Panc1 (cell line): ENCODE results near the gene LRRK1. TPM values are rescaled to one million over a fixed set of nuclear protein-coding genes. Genes with fewer than 3 reads are reported as not detected.

ENCODE experiments used
- ATAC-seq: fragments of 200-7000 bp; cut with Tn5 transposase; 2 replicates; pipeline ENCODE4 v1.9.1; 2020; ENCODE audit warnings: mild to moderate bottlenecking, moderate library complexity
- BruUV-seq: library from RNA; stranded (reverse); fragments of 400-500 nt; replicated peaks from 2 replicates; lab custom pipeline; 2021; lab: Mats Ljungman, UMichigan
- CTCF ChIA-PET: fragments of 300-600 bp; sonication (Branson Sonifier 250); formaldehyde crosslinking; loops from one replicate; lab custom pipeline; 2022; ENCODE audit warnings: antibody characterized with exemption; lab: Charles Lee
- POLR2A ChIA-PET: fragments of 300-600 bp; sonication (Branson Sonifier 250); formaldehyde crosslinking; loops from one replicate; lab custom pipeline; 2022; ENCODE audit warnings: antibody characterized with exemption; lab: Charles Lee
- DNase-seq: peaks from one replicate; pipeline ENCODE4 v3.0.0-alpha.2; 2010; ENCODE audit warnings: low read depth, low spot score
- H3K27ac ChIP-seq: 2 replicates; pipeline ENCODE4 v1.5.1; 2011; ENCODE audit warnings: mild to moderate bottlenecking, low read length, inconsistent platforms
- H3K27me3 ChIP-seq: fragments of 200-500 bp; sonication (Bioruptor generic); 2 replicates; pipeline ENCODE4 v1.6.0; 2014; ENCODE audit warnings: low read length, inconsistent platforms; ENCODE audit not compliant: control insufficient read depth, insufficient read depth
- H3K36me3 ChIP-seq: fragments of 200-500 bp; sonication (Bioruptor generic); 2 replicates; pipeline ENCODE4 v1.5.1; 2014; ENCODE audit warnings: inconsistent platforms, mild to moderate bottlenecking, low read length, moderate library complexity; ENCODE audit not compliant: control insufficient read depth, insufficient read depth
- H3K4me1 ChIP-seq: 2 replicates; pipeline ENCODE4 v1.5.1; 2011; ENCODE audit warnings: inconsistent platforms, mild to moderate bottlenecking, low read length, moderate library complexity; ENCODE audit not compliant: control insufficient read depth, insufficient read depth
- H3K4me3 ChIP-seq, 2 experiments: 2 replicates each; pipeline ENCODE4 v1.5.1; 2011 to 2012; ENCODE audit warnings: low read depth in 2 of 2, low read length in 2 of 2, mild to moderate bottlenecking in 2 of 2, inconsistent platforms in 1 of 2, moderate library complexity in 1 of 2
- H3K9me3 ChIP-seq: fragments of 200-500 bp; sonication (Bioruptor generic); 2 replicates; pipeline ENCODE4 v1.5.1; 2014; ENCODE audit warnings: low read depth, mild to moderate bottlenecking, inconsistent platforms, low read length, moderate library complexity; ENCODE audit not compliant: control insufficient read depth, insufficient read depth
- POLR2AphosphoS5 ChIP-seq: IDR thresholded peaks from 2 replicates; pipeline ENCODE4 v1.6.1; 2012; ENCODE audit warnings: mild to moderate bottlenecking, low read depth, low read length, moderate library complexity
- SIN3A ChIP-seq: IDR thresholded peaks from 2 replicates; pipeline ENCODE4 v1.6.1; 2012; ENCODE audit warnings: low read depth, mild to moderate bottlenecking, low read length, moderate library complexity, borderline replicate concordance; ENCODE audit not compliant: insufficient read depth
- TCF7L2 ChIP-seq: IDR thresholded peaks from 2 replicates; pipeline ENCODE4 v1.6.1; 2011; ENCODE audit warnings: mild to moderate bottlenecking, low read depth, low read length, inconsistent platforms
- in situ Hi-C: cut with HindIII; loops from 2 replicates; pipeline ENCODE4 v1.10.0; 2016; ENCODE audit warnings: low sequenced_read_pairs, low pct_unique_long_range_greater_than_20kb
- intact Hi-C: fragments of 100-400 bp; cut with micrococcal nuclease; formaldehyde crosslinking; loops from one replicate; pipeline ENCODE4 v1.10.0; 2022; ENCODE audit not compliant: unreplicated experiment
- total RNA-seq: library from RNA; stranded (reverse); gene quantifications from one replicate; pipeline ENCODE4 v1.2.1, GENCODE V29; 2021; ENCODE audit not compliant: unreplicated experiment
- TF ChIP-seq, protein P1 (sequence below): fragments of 450-650 bp; IDR thresholded peaks from 2 replicates; pipeline ENCODE4 v1.5.1; 2017; ENCODE audit warnings: mild to moderate bottlenecking
- TF ChIP-seq, protein P2 (sequence below), 2 experiments: IDR thresholded peaks; 2 replicates each; pipeline ENCODE4 v1.6.1; 2011 to 2012; ENCODE audit warnings: low read depth in 2 of 2, control low read depth in 1 of 2, low read length in 1 of 2, mild to moderate bottlenecking in 1 of 2, moderate library complexity in 1 of 2; ENCODE audit not compliant: insufficient read depth in 1 of 2

The LRRK1 gene
- total RNA-seq, 1 experiment from 2014 or later = 88.0 TPM

DNA sequence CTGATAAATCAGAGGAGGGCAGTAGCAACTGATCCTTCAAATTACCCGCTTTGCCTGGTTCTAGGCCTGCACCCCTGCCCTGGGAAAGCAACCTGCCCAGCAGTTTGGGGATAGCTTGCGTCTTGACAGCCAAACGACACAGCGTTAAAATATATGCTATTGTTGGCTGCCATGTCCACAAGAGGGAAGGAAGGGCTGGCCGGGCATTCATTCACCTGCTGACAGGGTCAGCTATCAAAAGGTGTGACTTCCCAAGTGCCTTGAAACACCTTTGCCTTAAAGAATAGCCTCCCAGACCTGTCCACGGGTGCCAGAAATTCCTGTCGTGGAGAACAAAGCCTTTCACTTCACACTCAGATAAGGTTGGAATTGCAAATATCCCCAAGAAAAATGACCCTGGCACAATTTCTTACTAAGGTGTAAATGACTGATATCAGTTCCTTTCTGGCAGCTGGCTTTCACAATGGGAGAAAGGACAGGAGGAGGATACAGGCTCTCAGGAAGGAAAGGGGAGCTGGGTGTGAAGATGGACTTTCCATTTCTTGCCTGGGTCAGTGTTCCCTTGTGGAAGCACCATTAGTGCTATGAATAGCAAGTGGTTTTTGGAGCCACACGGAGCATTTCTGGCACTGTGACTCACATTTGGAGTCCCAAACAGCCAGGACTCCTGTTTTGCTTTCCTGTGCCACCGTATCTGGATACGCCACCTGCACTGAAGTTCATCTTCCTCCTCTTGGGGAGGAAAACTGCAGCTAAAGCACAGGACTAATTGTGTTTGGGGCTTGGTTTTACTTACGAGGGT is 20.3 kb upstream of the LRRK1 start:
- H3K4me3 ChIP-seq = no peak overlapping the region
- in situ Hi-C loops = no loop called here
- no TSS peak for BruUV-seq
- DNase-seq (no peak), ATAC-seq (no peak)
- POLR2A ChIA-PET = no interaction called here
- H3K9me3 ChIP-seq = no peaks in the 10 kb centered on the region
- no peak for TF ChIP-seq POLR2AphosphoS5
- no peak for TF ChIP-seq TCF7L2
- TF ChIP-seq, protein P1, sequence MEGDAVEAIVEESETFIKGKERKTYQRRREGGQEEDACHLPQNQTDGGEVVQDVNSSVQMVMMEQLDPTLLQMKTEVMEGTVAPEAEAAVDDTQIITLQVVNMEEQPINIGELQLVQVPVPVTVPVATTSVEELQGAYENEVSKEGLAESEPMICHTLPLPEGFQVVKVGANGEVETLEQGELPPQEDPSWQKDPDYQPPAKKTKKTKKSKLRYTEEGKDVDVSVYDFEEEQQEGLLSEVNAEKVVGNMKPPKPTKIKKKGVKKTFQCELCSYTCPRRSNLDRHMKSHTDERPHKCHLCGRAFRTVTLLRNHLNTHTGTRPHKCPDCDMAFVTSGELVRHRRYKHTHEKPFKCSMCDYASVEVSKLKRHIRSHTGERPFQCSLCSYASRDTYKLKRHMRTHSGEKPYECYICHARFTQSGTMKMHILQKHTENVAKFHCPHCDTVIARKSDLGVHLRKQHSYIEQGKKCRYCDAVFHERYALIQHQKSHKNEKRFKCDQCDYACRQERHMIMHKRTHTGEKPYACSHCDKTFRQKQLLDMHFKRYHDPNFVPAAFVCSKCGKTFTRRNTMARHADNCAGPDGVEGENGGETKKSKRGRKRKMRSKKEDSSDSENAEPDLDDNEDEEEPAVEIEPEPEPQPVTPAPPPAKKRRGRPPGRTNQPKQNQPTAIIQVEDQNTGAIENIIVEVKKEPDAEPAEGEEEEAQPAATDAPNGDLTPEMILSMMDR = no peak
- TF ChIP-seq SIN3A = no peak
- TF ChIP-seq, protein P2, sequence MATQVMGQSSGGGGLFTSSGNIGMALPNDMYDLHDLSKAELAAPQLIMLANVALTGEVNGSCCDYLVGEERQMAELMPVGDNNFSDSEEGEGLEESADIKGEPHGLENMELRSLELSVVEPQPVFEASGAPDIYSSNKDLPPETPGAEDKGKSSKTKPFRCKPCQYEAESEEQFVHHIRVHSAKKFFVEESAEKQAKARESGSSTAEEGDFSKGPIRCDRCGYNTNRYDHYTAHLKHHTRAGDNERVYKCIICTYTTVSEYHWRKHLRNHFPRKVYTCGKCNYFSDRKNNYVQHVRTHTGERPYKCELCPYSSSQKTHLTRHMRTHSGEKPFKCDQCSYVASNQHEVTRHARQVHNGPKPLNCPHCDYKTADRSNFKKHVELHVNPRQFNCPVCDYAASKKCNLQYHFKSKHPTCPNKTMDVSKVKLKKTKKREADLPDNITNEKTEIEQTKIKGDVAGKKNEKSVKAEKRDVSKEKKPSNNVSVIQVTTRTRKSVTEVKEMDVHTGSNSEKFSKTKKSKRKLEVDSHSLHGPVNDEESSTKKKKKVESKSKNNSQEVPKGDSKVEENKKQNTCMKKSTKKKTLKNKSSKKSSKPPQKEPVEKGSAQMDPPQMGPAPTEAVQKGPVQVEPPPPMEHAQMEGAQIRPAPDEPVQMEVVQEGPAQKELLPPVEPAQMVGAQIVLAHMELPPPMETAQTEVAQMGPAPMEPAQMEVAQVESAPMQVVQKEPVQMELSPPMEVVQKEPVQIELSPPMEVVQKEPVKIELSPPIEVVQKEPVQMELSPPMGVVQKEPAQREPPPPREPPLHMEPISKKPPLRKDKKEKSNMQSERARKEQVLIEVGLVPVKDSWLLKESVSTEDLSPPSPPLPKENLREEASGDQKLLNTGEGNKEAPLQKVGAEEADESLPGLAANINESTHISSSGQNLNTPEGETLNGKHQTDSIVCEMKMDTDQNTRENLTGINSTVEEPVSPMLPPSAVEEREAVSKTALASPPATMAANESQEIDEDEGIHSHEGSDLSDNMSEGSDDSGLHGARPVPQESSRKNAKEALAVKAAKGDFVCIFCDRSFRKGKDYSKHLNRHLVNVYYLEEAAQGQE (IDR thresholded peaks at IDR 0.05; ENCODE audit: insufficient read depth in 1 of 2, low read depth in 2 of 2, low read length in 1 of 2) = no peak
- H3K36me3 ChIP-seq = peaks cover 17% of the 10 kb centered on the region
- H3K27me3 ChIP-seq = no peaks in the 10 kb centered on the region
- no peaks in the 10 kb centered on the region for H3K4me1 ChIP-seq
- H3K27ac ChIP-seq = no peak overlapping the region
- intact Hi-C loops = no loop called here
- CTCF ChIA-PET = no interaction called here

DNA sequence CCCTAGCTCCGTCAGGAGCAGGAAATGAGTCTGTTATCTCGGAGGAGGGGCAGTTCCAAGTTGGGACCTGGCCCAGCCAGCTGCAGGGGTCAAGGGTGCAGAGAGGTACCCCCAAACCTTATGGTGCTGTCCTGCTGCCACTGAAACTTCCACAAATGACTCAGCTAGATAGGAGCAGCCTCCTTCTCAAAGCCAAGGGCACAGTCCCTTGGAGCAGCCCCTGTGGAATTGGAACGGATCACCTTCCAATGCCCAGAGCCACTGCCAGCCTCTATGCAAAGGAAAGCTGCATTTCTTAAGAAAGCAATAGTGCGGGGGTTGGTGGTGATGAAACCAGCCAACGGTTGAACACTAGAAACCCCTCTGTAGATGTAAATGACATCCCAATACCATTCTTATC is 19.6 kb upstream of the LRRK1 start:
- TF ChIP-seq, protein P1 = no peak
- TF ChIP-seq SIN3A (no peak), TCF7L2 (no peak), POLR2AphosphoS5 (no peak)
- TF ChIP-seq, protein P2 (IDR thresholded peaks at IDR 0.05; ENCODE audit: insufficient read depth in 1 of 2, low read depth in 2 of 2, low read length in 1 of 2) = no peak
- BruUV-seq = no TSS peak
- intact Hi-C loops = no loop called here
- H3K4me3 ChIP-seq = no peak overlapping the region
- in situ Hi-C loops = no loop called here
- no peaks in the 10 kb centered on the region for H3K4me1 ChIP-seq
- H3K27ac ChIP-seq = no peak overlapping the region
- POLR2A ChIA-PET = no interaction called here
- no peak for DNase-seq
- no peaks in the 10 kb centered on the region for H3K27me3 ChIP-seq
- peaks cover 17% of the 10 kb centered on the region for H3K36me3 ChIP-seq
- H3K9me3 ChIP-seq = no peaks in the 10 kb centered on the region
- CTCF ChIA-PET = no interaction called here
- ATAC-seq = no peak
